ENCODE measurements around the gene CCDC197.

CCDC197 gene

DNA sequence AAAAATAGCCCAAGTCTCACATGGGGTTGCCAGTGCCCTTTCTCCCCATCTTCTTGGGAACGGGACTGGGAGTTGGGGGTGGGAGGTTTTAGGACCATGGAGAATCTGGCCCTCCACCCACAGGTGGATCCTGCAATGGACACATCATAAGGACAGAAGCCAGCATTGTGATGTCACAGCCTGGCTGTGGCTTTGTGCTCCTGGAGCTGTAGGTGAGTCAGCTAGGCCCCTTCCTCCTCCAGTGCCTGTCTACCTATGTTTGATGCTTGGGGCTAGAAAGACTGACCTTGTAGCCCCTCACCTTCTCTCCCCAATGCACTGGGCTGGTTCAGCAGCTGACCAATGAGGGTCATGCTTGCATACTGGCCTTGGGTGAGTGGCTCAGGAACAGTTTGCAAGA is at the start of gene CCDC197:
TSS of gene CCDC197 (plus strand) at position 220 of the 400 bp plus-strand sequence. CDS start 831 bp downstream, outside the sequence.
- no peak for DNase-seq

DNA sequence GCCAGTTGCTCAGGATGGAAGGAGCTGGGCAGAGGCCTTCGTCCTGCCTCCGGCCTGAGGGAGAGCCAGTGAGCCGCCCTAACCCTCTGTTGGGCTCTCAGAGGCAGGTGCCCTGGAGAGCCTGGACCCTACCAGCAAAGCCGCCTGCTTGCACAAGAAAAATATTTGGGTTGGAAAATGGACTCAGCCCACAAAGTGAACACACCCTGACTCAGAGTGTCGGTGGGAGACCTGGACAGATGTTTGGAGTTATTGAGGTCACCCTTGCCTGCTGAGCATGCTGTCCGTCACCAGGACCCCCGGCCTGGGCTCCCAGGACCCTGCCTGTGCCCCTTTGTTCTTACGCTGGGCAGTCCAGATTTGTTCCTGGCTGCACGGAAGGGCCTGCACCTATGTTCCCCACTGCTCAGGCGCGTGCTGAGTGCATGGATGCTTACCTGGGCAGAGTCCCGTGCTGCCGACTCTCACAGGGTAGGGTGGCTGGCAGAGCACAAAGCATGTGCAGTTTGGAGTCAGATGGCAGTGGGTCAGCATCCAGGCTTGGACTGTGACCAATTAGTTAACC is 47.5 kb upstream of the CCDC197 start:
- no peak for DNase-seq

DNA sequence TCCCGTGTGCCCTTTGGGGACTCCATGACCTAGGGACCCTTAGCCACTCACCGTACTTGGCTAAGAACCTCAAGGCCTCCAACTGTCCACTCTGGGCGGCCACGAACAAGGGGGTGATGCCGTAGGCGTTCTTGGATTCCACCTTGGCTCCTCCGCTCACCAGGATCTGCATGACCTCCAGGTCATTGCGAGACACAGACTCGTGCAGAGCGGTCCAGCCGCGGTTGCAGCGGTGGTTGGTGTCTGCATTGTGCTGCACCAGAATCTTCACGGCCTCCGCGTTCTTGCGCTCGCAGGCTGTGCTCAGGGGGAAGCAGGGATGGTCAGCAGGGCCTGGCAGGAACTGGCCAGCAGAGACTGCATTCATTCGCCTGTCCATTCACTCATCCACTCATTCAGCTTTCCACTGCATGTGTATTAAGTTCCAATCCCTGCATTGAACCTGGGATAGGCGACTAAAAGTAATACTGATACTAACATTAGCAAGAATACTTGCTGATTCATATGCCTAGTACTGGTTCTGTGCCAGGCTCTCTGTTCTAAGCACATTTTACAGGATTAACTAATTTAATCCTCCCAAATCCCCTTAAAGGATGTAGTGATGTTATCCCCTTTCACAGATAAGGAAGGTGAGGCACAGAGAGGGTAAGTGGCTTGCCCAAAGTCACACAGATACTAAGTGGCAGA is 46.0 kb upstream of the CCDC197 start:
- DNase-seq: no peak

DNA sequence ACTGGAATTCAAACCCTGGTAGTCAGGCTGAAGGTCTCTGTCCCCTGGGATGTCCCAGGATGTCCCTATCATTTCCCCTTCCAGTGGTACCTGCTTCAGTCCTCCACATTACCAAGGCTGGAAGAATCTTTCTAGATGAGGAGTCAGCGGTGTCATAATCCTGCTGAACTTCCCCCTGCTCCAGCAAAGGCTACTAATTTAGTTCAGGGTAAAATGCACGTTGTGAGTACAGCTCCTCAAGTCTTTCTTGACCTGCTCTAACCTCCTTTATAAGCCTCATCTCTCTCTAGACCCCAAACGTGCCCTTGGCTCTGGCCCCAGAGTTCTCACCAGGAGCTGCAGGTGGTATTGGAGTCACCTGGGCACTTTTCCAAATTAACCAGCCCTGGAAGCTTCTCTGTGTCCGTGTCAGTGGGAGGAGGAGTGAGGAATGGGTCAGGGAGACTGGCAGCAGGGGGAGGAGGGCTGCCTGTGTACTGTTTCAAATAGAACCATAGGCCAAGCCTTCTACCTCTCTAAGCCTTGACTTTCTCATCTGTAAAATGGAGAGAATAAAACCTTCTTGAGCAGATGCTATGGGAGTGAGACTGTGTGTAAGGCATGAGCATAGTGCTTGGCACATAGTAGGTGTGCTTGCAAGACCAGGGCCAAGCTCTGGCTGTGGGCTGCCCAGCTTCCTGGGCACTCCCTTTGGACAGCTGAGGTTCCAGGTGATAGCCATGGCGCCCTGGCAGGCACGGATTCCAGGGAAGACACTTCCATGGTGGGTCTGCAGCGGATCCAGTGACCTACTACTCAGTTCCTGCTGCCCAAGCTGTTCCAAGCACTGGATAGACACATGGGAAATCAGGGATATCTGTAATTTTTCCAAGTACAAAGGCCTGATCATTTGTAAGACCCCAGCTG is 45.2 kb upstream of the CCDC197 start:
- no peak for DNase-seq

DNA sequence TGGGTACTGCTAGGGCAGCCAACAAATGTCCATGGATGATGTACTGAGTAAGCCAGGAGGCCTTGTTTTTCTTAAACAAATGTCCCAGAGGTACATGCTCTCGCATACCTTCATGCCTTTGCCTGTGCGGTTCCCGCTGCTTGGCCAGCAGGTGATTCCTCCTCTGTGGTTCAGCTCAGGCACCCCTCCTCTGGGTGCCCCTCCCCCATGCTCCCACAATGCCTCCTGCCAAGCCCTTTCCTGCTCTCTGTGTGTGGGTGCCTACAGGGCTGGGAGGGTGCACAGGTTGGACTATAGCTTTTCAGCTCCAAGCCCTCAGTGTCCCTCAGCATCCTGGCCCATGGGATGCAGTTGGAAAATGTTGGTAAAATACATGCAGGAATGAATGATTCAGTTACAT is 44.3 kb upstream of the CCDC197 start:
- DNase-seq: no peak

DNA sequence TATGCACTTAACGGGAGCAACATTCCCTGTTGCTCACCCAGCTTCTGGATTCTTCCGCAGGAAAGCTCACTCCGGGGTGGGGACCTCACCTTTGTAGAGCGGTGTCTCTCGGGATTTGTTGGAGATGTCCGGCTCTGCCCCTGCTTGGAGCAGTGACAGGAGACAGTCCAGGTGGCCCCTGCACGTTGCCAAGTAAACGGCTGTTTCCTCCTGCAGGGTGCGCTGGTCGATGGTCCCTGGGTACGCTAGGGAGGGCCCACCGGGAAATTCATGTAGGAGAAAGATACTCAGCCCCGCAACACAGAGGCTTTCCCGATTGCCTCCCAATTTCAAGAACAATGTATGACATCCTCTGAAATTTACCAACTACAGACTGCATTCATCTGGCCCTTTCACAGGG is 43.8 kb upstream of the CCDC197 start:
- no peak for DNase-seq

DNA sequence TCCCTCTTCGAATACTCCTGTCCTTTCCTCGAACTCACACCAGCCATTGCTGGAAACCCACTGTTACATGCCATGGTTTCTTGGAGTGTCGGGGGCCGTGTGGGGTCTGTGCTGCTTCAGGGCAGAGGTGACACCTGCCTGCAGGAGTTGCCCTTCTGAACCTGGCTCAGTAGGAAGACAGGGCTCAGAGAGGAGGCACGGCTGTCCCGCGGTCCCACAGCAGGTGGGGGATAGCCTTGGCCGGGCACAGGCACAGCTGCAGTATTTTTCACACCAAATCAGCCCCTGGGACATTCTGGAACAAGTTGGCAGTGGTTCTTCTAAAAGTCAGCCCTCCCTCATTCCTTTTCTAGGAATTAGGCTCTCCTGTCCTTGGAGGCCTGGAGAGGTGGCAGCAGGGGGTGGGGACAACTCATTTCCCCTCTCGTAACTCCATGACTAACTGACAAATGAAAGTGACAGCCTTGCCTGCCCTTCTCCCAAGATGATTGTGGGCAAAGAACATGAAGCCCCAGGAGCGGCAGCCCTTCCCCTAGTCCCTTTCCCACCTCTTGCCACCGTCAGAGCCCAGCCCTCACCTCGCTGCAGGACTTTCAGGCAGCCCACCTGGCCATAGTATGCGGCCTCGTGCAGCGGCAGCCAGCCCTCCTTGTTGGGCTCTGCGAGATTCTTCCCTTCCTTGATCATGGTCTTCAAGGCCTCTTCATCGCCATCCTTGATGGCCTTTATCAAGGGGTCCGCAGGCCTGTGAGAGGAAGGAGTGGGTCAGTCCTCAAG is 43.2 kb upstream of the CCDC197 start:
- no peak for DNase-seq

DNA sequence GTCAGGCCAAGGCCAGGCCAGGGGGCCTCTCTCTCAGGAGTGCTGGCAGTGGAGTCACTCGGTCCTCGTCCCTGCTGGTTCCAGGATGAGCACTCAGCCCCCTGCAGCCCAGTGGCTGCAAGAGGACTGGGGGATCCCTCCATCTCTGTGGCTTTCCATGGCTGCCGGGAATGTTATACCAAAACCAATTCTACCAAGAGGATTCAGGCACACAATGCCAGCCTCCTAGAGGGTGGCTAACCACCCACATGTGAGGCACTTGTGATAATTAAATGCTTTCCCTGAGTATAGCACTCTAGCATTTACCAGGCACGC is 42.6 kb upstream of the CCDC197 start:
- DNase-seq: no peak

DNA sequence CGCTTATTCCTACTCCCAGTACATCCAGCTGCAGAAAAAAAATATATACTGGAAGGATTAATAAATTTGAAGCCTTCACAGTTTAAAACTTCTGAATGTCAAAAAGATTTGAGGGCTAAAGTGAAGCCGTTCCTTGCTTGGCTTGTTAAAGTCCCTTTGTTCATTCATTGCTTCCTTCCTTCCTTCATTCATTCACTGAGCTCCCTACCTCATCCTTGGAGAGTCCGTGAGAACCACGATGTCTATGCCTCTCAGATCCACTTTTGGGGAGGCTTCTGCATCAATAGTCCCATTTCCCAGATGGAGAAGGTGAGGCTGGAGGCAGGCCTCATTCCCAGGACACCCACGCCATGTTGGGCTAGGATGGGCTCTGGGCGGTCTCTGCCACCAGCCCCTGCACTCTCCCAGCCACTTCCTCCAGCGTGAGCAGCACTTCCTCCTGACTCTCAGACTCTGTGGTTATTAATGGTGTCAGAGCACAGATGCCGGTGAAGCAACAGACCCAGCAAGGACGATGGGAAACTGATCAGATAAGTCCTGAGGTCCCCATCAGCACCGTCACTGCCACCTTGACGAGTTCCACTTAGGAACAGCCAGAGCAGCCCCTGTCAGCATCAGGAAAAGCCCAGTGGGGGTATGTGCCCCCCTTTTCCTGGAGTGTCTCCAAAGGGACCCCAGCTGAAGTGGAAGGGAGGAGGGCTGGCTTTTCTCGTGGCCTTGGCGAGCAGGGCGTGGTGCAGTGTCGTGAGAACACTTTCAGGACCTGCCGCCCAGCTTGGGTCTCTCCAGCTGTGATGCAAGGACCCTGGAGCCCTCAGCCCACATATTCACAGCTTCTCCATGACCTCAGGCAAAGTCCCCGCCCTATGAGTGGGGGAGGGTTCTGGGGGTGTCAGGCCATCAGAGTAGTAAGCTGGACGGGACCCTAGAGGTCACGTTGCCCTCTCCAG is 41.9 kb upstream of the CCDC197 start:
- no peak for DNase-seq

DNA sequence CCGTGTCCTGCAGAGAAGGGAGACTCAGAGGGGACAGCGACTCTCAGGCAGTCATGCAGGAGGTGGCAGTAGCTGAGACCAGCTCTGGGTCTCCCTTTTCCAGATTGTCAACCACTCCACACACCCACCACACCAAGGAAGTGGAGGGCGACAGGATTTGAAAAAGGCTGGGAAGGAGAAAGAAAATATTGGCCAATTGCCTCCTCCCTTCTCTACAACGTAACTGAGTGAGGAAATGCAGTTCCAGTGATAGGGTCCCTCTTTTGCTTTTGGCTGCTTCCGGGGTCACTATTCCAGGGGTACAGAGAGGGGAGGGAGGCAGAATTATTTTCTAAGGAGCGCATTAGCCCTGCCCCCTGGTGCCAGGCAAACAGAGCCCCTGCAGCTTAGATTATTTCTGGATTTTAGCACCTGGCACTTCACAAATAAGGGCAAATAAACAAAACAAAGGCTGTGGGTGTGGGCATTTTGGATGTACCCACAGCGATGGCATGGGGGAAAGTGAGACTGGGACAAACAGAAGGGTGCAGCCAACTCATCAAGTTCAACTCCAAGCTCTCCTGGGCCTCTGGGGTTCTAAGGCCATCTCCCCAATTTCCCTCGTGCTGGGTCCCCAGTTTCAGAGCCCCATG is 41.1 kb upstream of the CCDC197 start:
- DNase-seq: no peak

DNA sequence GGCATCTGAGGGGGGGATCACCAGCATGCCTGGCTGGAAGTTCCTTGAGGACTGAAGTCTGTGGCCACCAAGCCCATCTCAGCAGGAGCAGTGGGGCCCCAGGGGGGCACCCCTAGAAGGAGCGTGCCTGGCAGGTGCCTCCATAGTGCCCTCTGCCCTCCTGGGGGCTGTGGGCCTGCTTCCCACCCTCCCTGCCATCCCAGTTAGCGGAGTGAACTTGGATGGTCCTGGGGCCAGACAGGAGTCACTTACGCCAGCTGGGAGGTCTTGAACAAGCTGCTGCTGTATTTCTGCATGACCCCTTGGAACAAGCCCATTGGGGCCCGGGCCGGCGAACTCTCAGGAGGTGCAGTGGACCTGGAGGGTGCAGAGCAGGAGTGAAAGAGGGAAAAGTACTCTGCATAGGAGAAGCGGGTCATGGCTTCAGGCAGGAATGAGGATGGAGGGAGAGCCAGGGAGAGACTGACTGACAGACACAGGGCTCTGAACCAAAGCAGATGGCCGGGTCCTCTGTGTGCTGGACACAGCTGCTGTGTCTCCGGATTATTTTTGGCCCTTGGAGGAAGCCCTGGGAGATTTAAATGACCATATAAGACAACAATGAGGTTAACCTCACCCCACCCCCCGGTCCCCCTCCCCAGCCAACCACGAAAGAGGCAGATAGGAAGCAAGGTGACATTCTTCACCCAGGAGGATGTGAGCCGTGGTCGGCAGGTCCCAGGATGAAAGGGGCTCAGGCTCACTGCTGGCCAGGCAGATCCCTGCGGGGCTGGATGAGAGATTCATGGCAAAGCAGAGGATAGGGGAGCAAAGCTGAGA is 40.4 kb upstream of the CCDC197 start:
- no peak for DNase-seq

DNA sequence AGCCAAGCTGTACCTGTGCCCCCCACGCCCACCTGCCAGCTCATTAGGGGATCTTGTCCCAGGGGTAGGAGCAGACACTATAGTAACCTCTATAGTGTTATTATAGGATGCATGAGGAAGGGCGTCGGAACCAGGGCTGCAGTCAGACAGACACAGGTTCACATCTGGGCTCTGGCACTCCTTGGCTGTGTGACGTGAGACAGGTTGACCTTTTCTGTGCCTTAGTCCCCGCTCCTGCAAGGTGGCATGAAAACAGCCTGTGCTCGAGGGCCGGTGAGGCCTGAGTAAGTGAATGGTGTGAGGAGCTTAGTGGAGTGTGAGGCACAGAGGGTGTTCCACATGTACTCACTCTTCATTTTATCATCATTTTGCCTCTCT is 39.8 kb upstream of the CCDC197 start:
- no peak for DNase-seq

DNA sequence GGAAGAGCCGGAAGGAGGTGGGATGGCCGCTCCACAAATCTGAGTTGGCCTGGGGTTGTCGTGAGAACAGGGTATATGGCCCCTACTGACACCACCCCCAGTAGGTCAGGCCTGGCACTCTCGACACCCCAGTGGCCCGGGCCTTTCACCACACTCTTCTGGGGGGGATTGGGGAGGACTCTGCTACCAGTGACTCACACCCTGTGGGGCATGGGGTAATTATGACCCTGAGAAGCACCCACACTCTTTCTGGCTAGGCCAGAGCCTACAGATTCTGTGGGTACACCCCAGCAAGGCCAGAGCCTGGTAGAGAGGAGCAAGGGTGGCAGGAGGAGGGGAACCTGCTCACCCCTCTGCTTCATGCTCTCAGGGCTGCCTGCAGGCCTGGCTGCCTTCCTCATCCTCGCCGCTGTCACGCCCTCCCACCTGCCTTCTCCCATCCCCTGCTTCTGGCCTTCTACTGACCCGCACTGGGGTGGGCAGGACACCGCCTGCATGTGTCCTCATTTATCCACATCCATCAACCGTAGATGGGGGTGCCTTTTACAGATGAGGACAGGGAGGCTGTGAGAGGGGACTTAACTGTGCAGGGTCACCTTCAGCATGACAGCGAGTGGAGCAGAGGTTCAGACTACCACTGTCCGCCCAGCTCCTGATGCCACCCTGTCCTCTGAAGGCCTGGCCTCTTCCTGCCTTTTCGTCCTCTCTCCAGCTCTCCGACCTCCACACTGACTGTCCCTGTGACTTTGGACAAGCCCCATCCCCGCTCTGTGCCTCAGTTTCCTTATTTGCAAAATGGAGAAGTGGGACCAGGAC is 39.1 kb upstream of the CCDC197 start:
- no peak for DNase-seq

DNA sequence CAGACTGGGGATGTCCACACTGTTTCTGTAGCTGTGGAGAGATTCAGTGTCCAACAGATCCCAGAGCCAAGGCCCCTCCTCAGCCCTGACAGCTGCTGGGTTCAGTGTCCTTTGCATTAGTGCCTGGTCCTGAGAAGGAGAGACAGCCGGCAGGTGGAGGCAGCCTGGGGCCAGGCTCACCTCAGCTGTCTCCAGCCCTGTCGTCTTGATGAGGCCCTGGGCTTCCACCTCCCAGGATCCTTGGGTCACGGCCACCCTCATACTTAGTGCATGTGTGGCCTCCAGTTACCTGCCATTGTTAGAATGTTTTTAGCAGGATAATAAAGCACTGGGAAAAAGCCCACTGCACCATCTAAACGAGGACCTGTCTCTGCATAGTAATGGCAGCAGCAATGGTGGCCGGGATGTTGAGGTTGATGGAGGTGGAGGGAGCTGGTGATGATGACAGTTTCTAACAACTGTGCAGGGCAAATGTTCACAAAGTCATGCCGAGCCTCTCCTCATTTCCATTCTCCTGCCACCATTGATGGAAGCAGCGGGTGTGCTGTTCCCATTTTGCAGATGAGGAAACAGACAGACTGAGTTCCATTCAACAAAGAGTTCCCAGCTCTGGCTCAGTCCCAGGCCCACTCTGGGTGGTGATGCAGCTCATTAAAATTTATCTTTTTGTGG is 38.4 kb upstream of the CCDC197 start:
- DNase-seq: no peak

DNA sequence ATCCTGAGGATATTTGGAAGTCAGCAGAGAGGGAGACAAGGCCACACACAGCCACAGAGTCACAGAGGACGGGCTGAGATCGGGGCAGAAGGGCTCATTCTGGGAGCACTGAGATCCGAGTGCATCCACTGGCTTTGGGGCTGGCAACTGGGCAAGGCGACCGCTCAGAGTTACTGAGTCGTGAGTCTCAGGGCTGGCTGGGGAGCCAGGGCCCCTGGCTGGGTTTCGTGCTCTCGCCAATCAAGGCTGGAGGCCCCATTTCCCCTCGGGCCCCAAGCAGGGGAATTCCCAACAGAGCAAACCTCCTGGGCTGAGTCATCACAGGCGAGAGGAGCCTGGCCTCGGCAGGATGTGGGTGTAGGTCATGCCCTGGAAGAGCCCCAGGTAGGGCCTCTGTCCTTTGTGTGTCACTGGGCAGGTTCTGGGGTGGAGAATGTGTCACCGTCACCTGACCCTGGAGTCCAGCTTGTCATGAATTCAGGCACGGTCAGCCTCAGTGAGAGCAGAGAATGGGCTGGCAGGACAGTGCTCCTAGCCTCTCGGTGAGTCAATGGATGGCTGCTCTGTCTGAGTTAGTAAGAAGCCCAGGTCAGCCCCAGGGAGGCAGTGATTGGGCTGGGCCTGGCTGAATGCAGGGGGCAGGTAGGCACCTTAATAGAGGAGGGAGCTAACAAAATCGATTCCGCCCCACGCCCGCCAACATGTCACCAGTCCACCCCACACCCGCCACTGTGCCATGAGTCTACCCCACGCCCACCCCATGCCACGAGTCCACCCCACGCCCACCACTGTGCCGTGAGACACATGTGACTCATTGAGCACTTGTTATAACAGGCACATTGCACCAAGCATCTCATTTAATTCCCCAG is 37.6 kb upstream of the CCDC197 start:
- DNase-seq: peak; percentile 89

DNA sequence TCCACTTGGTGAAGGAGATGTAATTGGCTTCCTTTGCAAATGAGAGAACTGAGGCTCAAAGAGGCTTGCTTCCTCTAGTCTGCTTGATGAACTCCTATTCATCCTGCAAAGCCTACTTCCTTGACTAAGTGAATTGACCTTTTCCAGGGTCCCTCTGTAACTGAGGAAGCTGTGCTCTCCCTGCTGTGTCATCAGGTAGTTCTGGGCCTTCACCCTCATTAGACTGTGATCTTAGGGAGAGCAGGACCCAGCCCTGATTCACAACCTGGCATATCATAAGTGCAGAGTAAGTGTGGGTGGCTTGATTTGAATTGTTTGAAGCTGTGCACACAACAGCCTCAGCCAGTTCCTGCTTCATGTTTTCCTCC is 37.0 kb upstream of the CCDC197 start:
- DNase-seq: no peak

DNA sequence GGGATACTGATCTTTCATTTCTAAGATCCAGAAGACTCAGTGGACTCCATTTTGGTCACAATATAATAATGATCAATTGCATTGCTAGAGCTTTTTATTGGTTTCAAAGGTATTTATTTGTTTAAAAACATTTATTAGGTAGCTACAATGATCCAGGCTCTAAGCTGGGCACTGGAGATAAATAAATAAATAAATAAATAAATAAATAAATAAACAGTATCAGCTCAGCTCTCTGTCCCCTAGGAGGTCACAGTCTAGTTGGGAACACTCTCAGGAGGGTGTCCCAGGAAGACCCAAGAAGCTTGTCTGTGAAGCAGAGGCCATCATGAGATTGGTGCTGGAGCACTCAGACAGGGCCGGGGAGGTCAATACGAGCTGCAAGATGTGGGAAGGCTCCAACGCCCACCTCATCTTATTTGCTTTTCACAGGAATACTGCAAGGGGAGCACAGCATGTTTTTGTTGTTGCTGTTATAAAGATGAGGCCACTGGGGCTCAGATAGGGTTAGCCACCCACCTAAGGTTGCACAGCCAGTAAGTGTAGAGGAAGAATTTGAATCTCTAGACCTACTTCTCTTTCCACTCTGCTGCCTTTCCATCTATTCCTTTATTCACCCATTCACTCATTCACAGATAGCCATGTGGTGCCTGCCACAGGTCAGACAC is 36.2 kb upstream of the CCDC197 start:
- no peak for DNase-seq

DNA sequence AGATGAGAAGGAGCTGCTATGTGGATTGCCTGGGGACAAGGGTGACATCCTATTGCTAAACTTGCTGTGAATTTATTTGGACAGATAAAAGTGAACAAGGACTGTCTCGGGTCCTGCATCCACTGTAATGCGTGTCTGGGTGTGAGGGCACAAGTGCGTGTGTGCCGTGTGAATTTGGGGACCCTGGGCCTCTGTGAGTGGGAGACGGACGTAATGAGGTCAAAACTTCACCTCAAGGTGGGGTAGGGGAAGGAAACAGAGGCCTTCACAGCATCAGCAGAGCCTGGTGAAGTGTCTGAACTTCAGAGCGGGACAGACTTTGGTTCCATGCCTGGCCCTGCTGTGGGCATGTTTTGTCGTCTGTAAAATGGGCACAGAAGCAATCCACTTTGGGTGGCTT is 35.5 kb upstream of the CCDC197 start:
- DNase-seq: no peak

Measured in 8988T (cell line).